WTC11 (cell line): Measurements from ENCODE around the gene EPHA6. TPM values are rescaled to one million over a fixed set of nuclear protein-coding genes. Genes with fewer than 3 reads are reported as not detected.

ENCODE experiments used
- ATAC-seq: fragments of 200-7000 bp; cut with Tn5 transposase; 2 replicates; pipeline ENCODE4 v1.10.0; 2021; ENCODE audit warnings: mild to moderate bottlenecking, moderate library complexity
- CTCF ChIA-PET: fragments of 300-600 bp; sonication (Branson Sonifier 250); formaldehyde crosslinking; loops from one replicate; lab custom pipeline; 2021; ENCODE audit warnings: antibody characterized with exemption; lab: Charles Lee
- POLR2A ChIA-PET: fragments of 350-600 bp; sonication (Branson Sonifier 250); formaldehyde crosslinking; loops from one replicate; lab custom pipeline; 2021; ENCODE audit warnings: antibody characterized with exemption; lab: Charles Lee
- DNase-seq: peaks from one replicate; pipeline ENCODE4 v3.0.0; 2021; ENCODE audit warnings: low spot score
- H3K27ac Mint-ChIP-seq: 2 replicates; pipeline ENCODE4 v1.8.0; 2021; ENCODE audit warnings: mixed read lengths
- H3K27me3 Mint-ChIP-seq: 2 replicates; pipeline ENCODE4 v1.8.0; 2021; ENCODE audit warnings: low read depth, mild to moderate bottlenecking, moderate library complexity, mixed read lengths
- H3K36me3 Mint-ChIP-seq: 2 replicates; pipeline ENCODE4 v1.8.0; 2021; ENCODE audit warnings: mixed read lengths
- H3K4me1 Mint-ChIP-seq: 2 replicates; pipeline ENCODE4 v1.8.0; 2022; ENCODE audit warnings: mixed read lengths
- H3K4me3 Mint-ChIP-seq: 2 replicates; pipeline ENCODE4 v1.8.0; 2021; ENCODE audit warnings: mild to moderate bottlenecking, moderate library complexity, mixed read lengths
- H3K9me3 Mint-ChIP-seq: 2 replicates; pipeline ENCODE4 v1.8.0; 2021; ENCODE audit warnings: mixed read lengths
- AR ChIP-seq: fragments of 250-450 bp; sonication (Bioruptor Pico); IDR thresholded peaks from 2 replicates; pipeline ENCODE4 v1.9.0; 2021; ENCODE audit warnings: mild to moderate bottlenecking
- ATF2 ChIP-seq: sonication (generic); formaldehyde crosslinking; IDR thresholded peaks from 2 replicates; pipeline ENCODE4 v1.8.1; 2022; ENCODE audit warnings: low read depth, missing genetic modification reagents, borderline replicate concordance
- ELF4 ChIP-seq: sonication (generic); formaldehyde crosslinking; IDR thresholded peaks from 2 replicates; pipeline ENCODE4 v1.8.1; 2022; ENCODE audit warnings: low read depth, mild to moderate bottlenecking, moderate library complexity, missing genetic modification reagents
- IRF1 ChIP-seq: sonication (generic); formaldehyde crosslinking; IDR thresholded peaks from 2 replicates; pipeline ENCODE4 v1.8.0; 2023; ENCODE audit warnings: missing genetic modification reagents
- MXD4 ChIP-seq: fragments of 250-450 bp; sonication (Bioruptor Pico); IDR thresholded peaks from 2 replicates; pipeline ENCODE4 v1.8.0; 2021; ENCODE audit warnings: mild to moderate bottlenecking, moderate library complexity, borderline replicate concordance
- MYBL2 ChIP-seq: sonication (generic); formaldehyde crosslinking; IDR thresholded peaks from 2 replicates; pipeline ENCODE4 v1.8.1; 2023; ENCODE audit warnings: mild to moderate bottlenecking, moderate library complexity, missing genetic modification reagents
- NR2C2 ChIP-seq: sonication (generic); formaldehyde crosslinking; IDR thresholded peaks from 2 replicates; pipeline ENCODE4 v1.8.0; 2022; ENCODE audit warnings: mild to moderate bottlenecking, missing genetic modification reagents
- PREB ChIP-seq: sonication (generic); formaldehyde crosslinking; IDR thresholded peaks from 2 replicates; pipeline ENCODE4 v1.8.1; 2022; ENCODE audit warnings: mild to moderate bottlenecking, missing genetic modification reagents, moderate library complexity, borderline replicate concordance
- SMAD3 ChIP-seq: sonication (generic); formaldehyde crosslinking; IDR thresholded peaks from 2 replicates; pipeline ENCODE4 v1.8.0; 2022; ENCODE audit warnings: missing genetic modification reagents, mild to moderate bottlenecking, borderline replicate concordance
- SOX15 ChIP-seq: fragments of 250-450 bp; sonication (Bioruptor Pico); IDR thresholded peaks from 2 replicates; pipeline ENCODE4 v1.9.0; 2021; ENCODE audit warnings: mild to moderate bottlenecking
- TCF7 ChIP-seq: sonication (generic); formaldehyde crosslinking; IDR thresholded peaks from 2 replicates; pipeline ENCODE4 v1.8.0; 2022; ENCODE audit warnings: mild to moderate bottlenecking, low read depth, missing genetic modification reagents, moderate library complexity
- TEAD4 ChIP-seq: sonication (generic); formaldehyde crosslinking; IDR thresholded peaks from 2 replicates; pipeline ENCODE4 v1.8.0; 2022; ENCODE audit warnings: mild to moderate bottlenecking, missing genetic modification reagents
- ZNF138 ChIP-seq: sonication (generic); formaldehyde crosslinking; conservative IDR thresholded peaks from 2 replicates; pipeline ENCODE4 v1.8.1; 2022; ENCODE audit warnings: mild to moderate bottlenecking, moderate library complexity, missing genetic modification reagents
- ZNF263 ChIP-seq: sonication (generic); formaldehyde crosslinking; IDR thresholded peaks from 2 replicates; pipeline ENCODE4 v1.8.1; 2022; ENCODE audit warnings: low read depth, mild to moderate bottlenecking, moderate library complexity, missing genetic modification reagents
- ZNF281 ChIP-seq: sonication (generic); formaldehyde crosslinking; IDR thresholded peaks from 2 replicates; pipeline ENCODE4 v1.8.0; 2023; ENCODE audit warnings: mild to moderate bottlenecking, missing genetic modification reagents
- ZNF317 ChIP-seq: sonication (generic); formaldehyde crosslinking; IDR thresholded peaks from 2 replicates; pipeline ENCODE4 v1.8.1; 2023; ENCODE audit warnings: low read depth, mild to moderate bottlenecking, moderate library complexity, missing genetic modification reagents, borderline replicate concordance
- total RNA-seq: library from RNA; stranded (reverse); gene quantifications from 3 replicates; pipeline ENCODE4 v1.2.3, GENCODE V29; 2021
- TF ChIP-seq, protein P1 (sequence below): sonication (generic); formaldehyde crosslinking; IDR thresholded peaks from 2 replicates; pipeline ENCODE4 v1.8.1; 2023; ENCODE audit warnings: mild to moderate bottlenecking, missing genetic modification reagents, moderate library complexity

Gene EPHA6
- total RNA-seq, 1 experiment from 2014 or later, result 2.1 TPM

DNA sequence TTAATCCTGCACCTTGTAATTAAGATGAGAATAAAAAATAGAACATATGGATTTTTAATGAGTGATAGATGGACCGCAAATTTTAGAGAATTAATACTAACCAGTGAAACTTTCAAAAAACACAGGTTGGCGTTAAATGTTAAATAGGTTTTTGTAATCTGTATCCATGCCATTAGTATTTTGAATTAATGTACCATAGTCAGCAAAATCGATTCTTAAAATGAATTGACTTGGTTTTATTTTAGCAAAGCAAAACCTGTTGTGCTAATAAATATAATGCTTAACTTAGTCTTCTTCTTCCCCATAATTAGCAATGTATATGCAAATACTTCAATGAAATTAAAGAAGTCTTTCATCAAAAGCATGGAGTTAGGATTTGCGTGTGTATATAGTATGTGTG lies 63.1 kb downstream of the EPHA6 start:
- Mint-ChIP-seq H3K36me3 (peaks cover 2% of the 10 kb centered on the region; the same call in 1 of the 2 replicates), H3K27ac (no peak overlapping the region), H3K4me1 (0 out of 2 replicates have a peak, but pooled peaks cover 2% of the 10 kb centered on the region), H3K9me3 (peaks cover 12% of the 10 kb centered on the region), H3K4me3 (no peak overlapping the region)
- POLR2A ChIA-PET, result no interaction called here
- CTCF ChIA-PET, result no interaction called here
- ATAC-seq, result no peak
- TF ChIP-seq ELF4, result no peak
- TF ChIP-seq TCF7, result no peak
- TF ChIP-seq NR2C2, result no peak
- no peak for TF ChIP-seq ZNF138 (CRISPR knock-in tag)
- no peak for TF ChIP-seq ZNF263
- no peak for TF ChIP-seq PREB (CRISPR knock-in tag)
- no peak for TF ChIP-seq MYBL2 (CRISPR knock-in tag)
- no peak for TF ChIP-seq MXD4 (CRISPR knock-in tag)
- TF ChIP-seq SMAD3, result no peak
- no peak for TF ChIP-seq ATF2 (CRISPR knock-in tag)
- no peak for TF ChIP-seq AR (CRISPR knock-in tag)
- TF ChIP-seq ZNF281 (CRISPR knock-in tag), result no peak
- TF ChIP-seq, protein P1, sequence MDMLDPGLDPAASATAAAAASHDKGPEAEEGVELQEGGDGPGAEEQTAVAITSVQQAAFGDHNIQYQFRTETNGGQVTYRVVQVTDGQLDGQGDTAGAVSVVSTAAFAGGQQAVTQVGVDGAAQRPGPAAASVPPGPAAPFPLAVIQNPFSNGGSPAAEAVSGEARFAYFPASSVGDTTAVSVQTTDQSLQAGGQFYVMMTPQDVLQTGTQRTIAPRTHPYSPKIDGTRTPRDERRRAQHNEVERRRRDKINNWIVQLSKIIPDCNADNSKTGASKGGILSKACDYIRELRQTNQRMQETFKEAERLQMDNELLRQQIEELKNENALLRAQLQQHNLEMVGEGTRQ, result no peak
- no peak for TF ChIP-seq SOX15 (CRISPR knock-in tag)
- TF ChIP-seq ZNF317 (CRISPR knock-in tag), result no peak
- no peak for TF ChIP-seq TEAD4 (CRISPR knock-in tag)
- no peak for TF ChIP-seq IRF1 (CRISPR knock-in tag)
- TF ChIP-seq, all 79 proteins: peak for 0
- DNase-seq, result no peak
- H3K27me3 Mint-ChIP-seq, result no peaks in the 10 kb centered on the region
